Activated naive CD4-positive, alpha-beta T cell treated with anti-CD3 and anti-CD28 coated beads, Interleukin-2, amount 50 U/mL, for 72 hours (primary cell): ENCODE results near the gene MAP2K2. TPM values are rescaled to one million over a fixed set of nuclear protein-coding genes. Genes with fewer than 3 reads are reported as not detected.

ENCODE experiments used
- ATAC-seq, 2 donors: fragments of 150-1000 bp; cut with Tn5 transposase; 2 replicates each; pipeline ENCODE4 v1.10.0; 2021; ENCODE audit warnings: mild to moderate bottlenecking in 2 of 2, moderate library complexity in 2 of 2
- DNase-seq, 2 donors: peaks; one replicate each; pipeline ENCODE4 v3.0.0; 2021 to 2022; ENCODE audit warnings: low spot score in 2 of 2
- H3K27ac Mint-ChIP-seq, 2 donors: one replicate each; pipeline ENCODE4 v1.8.0; 2022; ENCODE audit warnings: mild to moderate bottlenecking in 2 of 2, mixed read lengths in 2 of 2
- H3K36me3 Mint-ChIP-seq, 2 donors: one replicate each; pipeline ENCODE4 v1.8.0; 2022; ENCODE audit warnings: mixed read lengths in 2 of 2
- H3K9me3 Mint-ChIP-seq, 2 donors: one replicate each; pipeline ENCODE4 v1.8.0; 2022; ENCODE audit warnings: mixed read lengths in 2 of 2
- total RNA-seq, 2 donors: library from RNA; stranded (reverse); gene quantifications; one replicate each; pipeline ENCODE4 v1.2.3, GENCODE V29; 2022

The MAP2K2 gene
- total RNA-seq, 2 donors from 2014 or later: 125 to 187 TPM

- no peak for DNase-seq
- H3K36me3 Mint-ChIP-seq: peaks cover 12 to 37% of the 10 kb centered on the region in 2 donors
- ATAC-seq: no peak
- no peak overlapping the region for H3K27ac Mint-ChIP-seq
- no peaks in the 10 kb centered on the region for H3K9me3 Mint-ChIP-seq
Measured at GRCh38 chr19:4113398-4114088, 10.4 kb downstream of the MAP2K2 start.

DNA sequence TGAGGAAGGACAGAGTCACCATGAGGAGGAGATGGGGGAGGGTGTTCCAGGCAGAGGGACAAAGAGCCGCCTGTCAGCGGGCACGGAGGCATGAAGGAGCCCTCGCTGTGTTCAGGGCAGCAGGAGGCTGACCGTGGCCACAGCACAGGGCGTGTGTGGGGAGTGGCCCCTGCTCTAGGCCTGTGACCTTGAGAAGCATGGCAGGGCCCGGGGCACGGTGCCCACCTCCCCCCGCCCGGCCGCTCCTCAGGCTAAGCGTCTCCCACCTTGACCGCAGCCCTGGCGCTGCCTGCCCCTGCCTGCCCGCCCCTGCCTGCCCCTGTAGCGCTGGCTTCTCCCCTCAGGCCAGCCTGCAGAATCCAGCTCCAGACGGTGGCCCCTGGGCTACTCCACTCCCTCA, 11.6 kb downstream of the MAP2K2 start:
- ATAC-seq: no peak
- no peaks in the 10 kb centered on the region for H3K9me3 Mint-ChIP-seq
- H3K27ac Mint-ChIP-seq: no peak overlapping the region
- H3K36me3 Mint-ChIP-seq: peaks cover 12 to 46% of the 10 kb centered on the region in 2 donors
- DNase-seq: no peak

DNA sequence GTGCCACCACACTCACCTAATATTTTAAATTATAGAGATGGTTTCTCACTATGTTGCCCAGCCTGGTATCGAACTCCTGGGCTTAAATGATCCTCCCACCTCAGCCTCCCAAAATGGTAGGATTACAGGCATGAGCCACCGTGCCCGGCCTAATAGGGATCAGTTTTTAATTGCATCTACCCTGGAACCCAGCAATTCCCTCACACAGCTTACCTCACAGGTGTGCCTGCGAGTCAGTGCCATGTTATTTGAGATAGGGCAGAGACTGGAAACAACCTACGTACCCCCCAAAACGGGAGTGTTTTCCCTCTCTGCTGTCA, 14.3 kb downstream of the MAP2K2 start:
- peak overlapping the region; percentile 84 to 96 for H3K27ac Mint-ChIP-seq
- ATAC-seq: no peak
- H3K9me3 Mint-ChIP-seq: no peaks in the 10 kb centered on the region
- DNase-seq: no peak
- peaks cover 12 to 62% of the 10 kb centered on the region in 2 donors for H3K36me3 Mint-ChIP-seq

GRCh38 chr19:4108767-4109625, 14.9 kb downstream of the MAP2K2 start:
- DNase-seq: peak; percentile 39 to 76
- Mint-ChIP-seq H3K9me3 (no peaks in the 10 kb centered on the region), H3K27ac (peak overlapping the region; percentile 84 to 96), H3K36me3 (peaks cover 9 to 62% of the 10 kb centered on the region in 2 donors)
- ATAC-seq: peak; percentile 31 to 55

DNA sequence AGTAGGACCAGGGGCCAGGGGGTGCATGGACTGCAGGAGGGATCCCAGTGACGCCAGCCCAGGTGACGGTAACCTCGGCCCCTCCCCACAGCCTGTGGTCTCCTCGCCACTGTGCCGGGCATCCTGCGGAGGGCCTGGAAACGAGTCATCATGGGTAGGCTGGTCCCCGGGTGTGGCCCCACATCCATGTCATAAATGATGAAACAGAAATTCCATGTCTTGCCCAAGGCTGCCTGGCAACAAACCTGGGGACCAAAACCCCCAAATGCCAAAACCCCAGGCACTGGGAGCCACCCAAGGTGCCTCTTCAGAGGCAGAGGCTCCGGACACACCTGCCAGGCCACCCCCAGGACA, 20.9 kb downstream of the MAP2K2 start:
- H3K9me3 Mint-ChIP-seq: no peaks in the 10 kb centered on the region
- peak in 1 of 2 donors; percentile 36 for ATAC-seq
- H3K27ac Mint-ChIP-seq: peak overlapping the region in 1 of 2 donors; percentile 76
- DNase-seq: no peak
- peaks cover 0 to 23% of the 10 kb centered on the region in 2 donors for H3K36me3 Mint-ChIP-seq

DNA sequence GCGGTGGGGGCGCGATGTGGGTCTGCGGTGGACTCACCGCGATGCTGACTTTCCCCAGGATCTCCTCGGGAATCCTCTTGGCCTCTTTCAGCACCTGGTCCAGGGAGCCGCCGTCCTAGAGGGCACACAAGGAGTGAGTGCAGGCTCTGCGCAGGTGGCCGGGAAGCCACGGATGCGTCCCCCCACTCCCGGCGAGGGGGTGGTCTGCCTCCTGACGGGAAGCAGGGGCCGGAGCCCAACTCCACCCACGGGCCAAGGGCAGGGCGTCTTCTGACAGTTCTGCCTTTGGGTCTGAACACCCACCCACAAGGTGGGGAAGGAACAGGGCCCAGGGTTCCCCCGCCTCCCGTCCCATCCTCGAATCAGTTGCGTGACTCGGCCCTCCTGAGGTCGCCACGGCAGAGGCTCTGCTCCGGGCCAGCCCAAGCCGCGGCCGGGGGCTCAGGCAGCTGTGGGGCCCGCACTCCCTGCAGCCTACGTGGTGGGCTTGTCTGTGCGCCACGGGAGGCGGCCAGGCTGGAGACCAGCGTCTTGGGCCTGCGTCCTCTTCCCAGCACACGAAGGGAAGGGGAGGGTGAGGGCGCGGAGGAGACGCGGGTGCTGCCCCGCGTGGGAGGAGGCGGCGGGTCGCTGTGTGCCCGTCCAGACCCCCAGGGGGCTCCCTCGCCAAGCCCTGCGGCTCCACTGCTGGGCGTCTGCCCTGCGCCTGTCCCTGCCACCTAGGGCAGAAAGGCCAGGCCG, 21.4 kb downstream of the MAP2K2 start:
- ATAC-seq (no peak), DNase-seq (no peak)
- Mint-ChIP-seq H3K36me3 (peaks cover 0 to 17% of the 10 kb centered on the region in 2 donors), H3K9me3 (no peaks in the 10 kb centered on the region), H3K27ac (no peak overlapping the region)

DNA sequence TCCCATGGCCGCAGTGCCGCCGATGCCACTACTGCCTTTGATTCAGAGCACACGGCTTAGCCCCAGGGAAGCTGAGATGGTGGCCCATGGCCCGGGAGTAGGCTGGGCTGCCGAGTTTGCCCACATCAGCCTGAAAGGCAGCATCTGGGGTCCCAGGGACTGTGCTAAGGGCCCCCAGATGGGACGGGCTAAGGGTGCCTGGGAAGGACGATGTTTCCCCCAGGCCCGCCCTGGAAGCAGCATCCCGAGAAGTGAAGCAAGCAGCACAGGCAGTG, 22.5 kb downstream of the MAP2K2 start:
- Mint-ChIP-seq H3K36me3 (peaks cover 0 to 8% of the 10 kb centered on the region in 2 donors), H3K9me3 (no peaks in the 10 kb centered on the region), H3K27ac (no peak overlapping the region)
- no peak for DNase-seq
- no peak for ATAC-seq

GRCh38 chr19:4100647-4101495, 23.1 kb downstream of the MAP2K2 start:
- no peak for ATAC-seq
- Mint-ChIP-seq H3K27ac (no peak overlapping the region), H3K9me3 (no peaks in the 10 kb centered on the region), H3K36me3 (peaks cover 0 to 7% of the 10 kb centered on the region in 2 donors)
- DNase-seq: no peak

- DNase-seq: no peak
- ATAC-seq: no peak
- Mint-ChIP-seq H3K36me3 (no peaks in the 10 kb centered on the region), H3K27ac (no peak overlapping the region), H3K9me3 (no peaks in the 10 kb centered on the region)
Measured at GRCh38 chr19:4099041-4099764, 24.7 kb downstream of the MAP2K2 start.

DNA sequence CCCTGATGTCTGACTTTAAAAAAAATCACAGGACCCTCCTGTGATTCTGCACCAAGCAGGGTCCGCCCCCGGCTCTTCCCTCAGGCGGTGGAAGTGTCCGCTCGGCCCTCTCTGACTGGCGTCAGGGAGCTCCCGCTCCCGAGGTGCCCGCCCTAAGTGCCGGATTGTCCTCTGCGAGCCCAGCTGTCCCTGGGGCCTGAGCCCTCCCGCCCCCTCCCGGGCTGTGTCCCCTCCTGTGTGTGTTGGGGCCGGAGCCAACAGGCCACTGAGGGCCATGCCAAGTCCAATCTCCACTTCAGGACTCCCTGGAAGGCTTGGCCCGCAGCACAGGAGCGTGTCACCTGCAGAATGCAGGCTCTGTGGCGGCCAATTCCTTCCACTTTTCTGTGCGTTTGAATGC, 25.4 kb downstream of the MAP2K2 start:
- H3K36me3 Mint-ChIP-seq: no peaks in the 10 kb centered on the region
- DNase-seq (no peak), ATAC-seq (no peak)
- H3K27ac Mint-ChIP-seq: no peak overlapping the region
- H3K9me3 Mint-ChIP-seq: no peaks in the 10 kb centered on the region

DNA sequence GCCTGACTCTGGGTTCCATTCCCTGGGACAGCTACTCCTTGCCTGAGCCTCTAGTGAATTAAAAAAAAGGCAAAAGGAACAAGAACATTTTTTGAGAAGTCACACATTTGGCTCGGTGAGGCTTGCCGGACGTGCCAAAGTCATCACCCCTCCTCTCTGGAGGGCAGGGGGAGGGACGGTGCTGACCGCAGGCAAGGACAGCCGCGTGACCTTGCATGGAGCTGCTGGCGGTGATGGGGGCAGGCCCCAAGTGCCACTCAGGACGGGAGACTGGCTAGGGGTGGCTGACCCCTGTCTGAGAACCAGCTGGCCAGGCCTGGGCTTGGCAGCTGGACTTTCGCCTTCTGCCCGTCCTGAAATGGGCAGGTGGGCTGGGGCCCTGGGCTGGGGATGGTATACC, 26.4 kb downstream of the MAP2K2 start:
- Mint-ChIP-seq H3K9me3 (no peaks in the 10 kb centered on the region), H3K27ac (peak overlapping the region in 1 of 2 donors; percentile 22), H3K36me3 (no peaks in the 10 kb centered on the region)
- ATAC-seq: no peak
- no peak for DNase-seq

DNA sequence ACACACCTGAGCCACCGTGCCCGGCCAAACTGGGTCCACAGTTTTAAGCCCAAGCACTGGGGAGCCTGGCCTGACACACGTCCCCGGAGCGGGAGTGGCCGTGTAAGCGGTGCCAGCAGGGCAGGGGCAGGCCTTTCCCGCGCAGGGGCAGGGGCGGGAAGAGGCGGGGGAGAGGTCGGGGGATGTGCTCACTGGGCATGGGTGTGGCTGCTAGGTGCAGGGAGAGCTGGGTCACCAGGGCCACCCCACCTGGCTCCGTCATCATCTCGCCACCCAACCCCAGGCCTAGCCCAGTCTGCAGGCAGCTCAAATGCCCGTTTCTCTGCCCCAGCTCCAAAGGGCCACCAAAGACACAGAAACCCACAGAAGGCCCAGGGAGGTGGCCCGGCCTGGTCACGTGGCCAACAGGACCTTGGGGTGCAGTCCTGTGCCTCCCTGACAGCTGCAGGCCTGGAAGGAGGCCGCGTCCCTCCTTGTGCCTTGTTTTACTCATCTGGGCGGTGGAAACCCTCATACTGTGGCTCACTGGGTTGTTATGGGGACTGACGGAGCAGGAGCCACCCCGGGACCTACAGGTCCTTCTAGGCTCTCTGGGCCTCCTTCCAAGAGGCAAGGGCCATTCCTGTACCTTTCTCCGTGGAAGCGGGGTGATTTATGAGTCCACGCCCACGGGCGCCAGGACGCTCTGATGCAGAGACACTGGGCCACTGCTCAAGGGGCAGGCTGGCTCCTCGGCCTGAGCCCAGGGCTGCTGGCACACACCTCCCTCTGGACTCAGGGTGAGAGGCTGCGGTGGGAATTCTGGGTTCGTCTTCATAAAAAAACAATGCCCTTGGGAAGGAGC, 27.7 kb downstream of the MAP2K2 start:
- DNase-seq (no peak), ATAC-seq (no peak)
- Mint-ChIP-seq H3K27ac (no peak overlapping the region), H3K9me3 (no peaks in the 10 kb centered on the region), H3K36me3 (no peaks in the 10 kb centered on the region)

- no peaks in the 10 kb centered on the region for H3K36me3 Mint-ChIP-seq
- no peaks in the 10 kb centered on the region for H3K9me3 Mint-ChIP-seq
- DNase-seq (no peak), ATAC-seq (no peak)
- H3K27ac Mint-ChIP-seq: no peak overlapping the region
Measured at GRCh38 chr19:4095488-4095844, 28.5 kb downstream of the MAP2K2 start.

- no peaks in the 10 kb centered on the region for H3K9me3 Mint-ChIP-seq
- peaks cover 0 to 5% of the 10 kb centered on the region in 2 donors for H3K36me3 Mint-ChIP-seq
- ATAC-seq (no peak), DNase-seq (no peak)
- H3K27ac Mint-ChIP-seq: no peak overlapping the region
Measured at GRCh38 chr19:4094761-4095487, 29.0 kb downstream of the MAP2K2 start.

GRCh38 chr19:4094291-4094690, 29.6 kb downstream of the MAP2K2 start:
- Mint-ChIP-seq H3K27ac (no peak overlapping the region), H3K9me3 (no peaks in the 10 kb centered on the region), H3K36me3 (peaks cover 0 to 11% of the 10 kb centered on the region in 2 donors)
- DNase-seq (no peak), ATAC-seq (no peak)
